GM12878 (cell line): ENCODE measurements around the gene AMPD2. TPM values are rescaled to one million over a fixed set of nuclear protein-coding genes. Genes with fewer than 3 reads are reported as not detected.

Source experiments
- ATAC-seq: fragments of 200-7000 bp; cut with Tn5 transposase; 3 replicates; pipeline ENCODE4 v1.9.1; 2020; ENCODE audit warnings: mild to moderate bottlenecking, moderate library complexity
- BruUV-seq: library from RNA; stranded (reverse); fragments of 400-500 nt; replicated peaks from 2 replicates; lab custom pipeline; 2021; lab: Mats Ljungman, UMichigan
- CTCF ChIA-PET: fragments of 300-600 bp; sonication (Branson Sonifier 250); formaldehyde crosslinking; extraction: SDS; loops from one replicate; lab custom pipeline; 2021; ENCODE audit warnings: inconsistent platforms; lab: Yijun Ruan, JAX
- POLR2A ChIA-PET: fragments of 350-600 bp; formaldehyde crosslinking; extraction: SDS; loops from one replicate; lab custom pipeline; 2021; ENCODE audit warnings: inconsistent platforms; lab: Charles Lee
- RAD21 ChIA-PET: fragments of 300-600 bp; sonication (Branson Sonifier 250); formaldehyde crosslinking; loops from one replicate; lab custom pipeline; 2023; ENCODE audit warnings: antibody characterized with exemption; ENCODE audit not compliant: unreplicated experiment; lab: Charles Lee
- SMC1A ChIA-PET: fragments of 300-600 bp; sonication (Branson Sonifier 250); formaldehyde crosslinking; loops from one replicate; lab custom pipeline; 2023; ENCODE audit not compliant: unreplicated experiment, uncharacterized antibody; lab: Charles Lee
- DNase-seq: peaks from one replicate; pipeline ENCODE4 v3.0.0-alpha.2; 2011; ENCODE audit warnings: low read depth, low spot score
- FAIRE-seq: peaks from 3 replicates; lab custom pipeline; 2011; peaks lifted over from hg19 to GRCh38; lab: Jason Lieb, UNC
- H2AFZ ChIP-seq: 2 replicates; pipeline ENCODE4 v1.6.0; 2011; ENCODE audit warnings: low read depth, low read length, control low read depth; ENCODE audit not compliant: control insufficient read depth
- H3K27ac ChIP-seq: 2 replicates; pipeline ENCODE4 v1.5.1; 2011; ENCODE audit warnings: control low read depth; ENCODE audit not compliant: control insufficient read depth, insufficient read depth
- H3K27me3 ChIP-seq, 2 experiments: replicated peaks in 1 of 2; 2 replicates each; pipeline versions ENCODE4 v1.6.0 to v1.6.1; 2011; ENCODE audit warnings: low read length in 1 of 2; ENCODE audit not compliant: control insufficient read depth in 2 of 2, insufficient read depth in 2 of 2
- H3K36me3 ChIP-seq, 2 experiments: 2 replicates each; pipeline ENCODE4 v1.5.1; 2011; ENCODE audit warnings: low read length in 1 of 2; ENCODE audit not compliant: control insufficient read depth in 2 of 2, insufficient read depth in 2 of 2
- H3K4me1 ChIP-seq: 2 replicates; pipeline ENCODE4 v1.6.1; 2011; ENCODE audit warnings: mild to moderate bottlenecking, low read length, moderate library complexity, mixed read lengths; ENCODE audit not compliant: control insufficient read depth, insufficient read depth
- H3K4me2 ChIP-seq: 2 replicates; pipeline ENCODE4 v1.6.0; 2011; ENCODE audit warnings: control low read depth; ENCODE audit not compliant: control insufficient read depth, insufficient read depth
- H3K4me3 ChIP-seq: fragments of 200-600 bp; sonication (generic); 2 replicates; pipeline ENCODE4 v1.5.1; 2016
- H3K79me2 ChIP-seq: 2 replicates; pipeline ENCODE4 v1.6.0; 2011; ENCODE audit warnings: low read length; ENCODE audit not compliant: control insufficient read depth, insufficient read depth
- H3K9ac ChIP-seq: 2 replicates; pipeline ENCODE4 v1.8.0; 2011; ENCODE audit warnings: low read length, control low read depth, mixed read lengths; ENCODE audit not compliant: control insufficient read depth, insufficient read depth
- H3K9me3 ChIP-seq: replicated peaks from 3 replicates; pipeline ENCODE4 v1.5.1; 2011; ENCODE audit warnings: mild to moderate bottlenecking, low read length; ENCODE audit not compliant: control insufficient read depth, insufficient read depth
- H4K20me1 ChIP-seq: 2 replicates; pipeline ENCODE4 v1.6.0; 2011; ENCODE audit not compliant: control insufficient read depth, insufficient read depth
- ATF2 ChIP-seq: IDR thresholded peaks from 2 replicates; pipeline ENCODE4 v1.6.1; 2012; ENCODE audit warnings: low read length, inconsistent platforms
- BMI1 ChIP-seq: fragments of 450-650 bp; IDR thresholded peaks from 2 replicates; pipeline ENCODE4 v1.6.1; 2016; ENCODE audit warnings: mild to moderate bottlenecking, moderate library complexity, borderline replicate concordance
- FOS ChIP-seq: IDR thresholded peaks from 3 replicates; pipeline ENCODE4 v1.6.1; 2011; ENCODE audit warnings: borderline replicate concordance; ENCODE audit not compliant: insufficient read length; ENCODE audit errors: extremely low read depth
- IKZF1 ChIP-seq: fragments of 450-650 bp; conservative IDR thresholded peaks from 2 replicates; pipeline ENCODE4 v1.6.1; 2017; ENCODE audit warnings: antibody characterized with exemption, mild to moderate bottlenecking
- KAT2A ChIP-seq: conservative IDR thresholded peaks from 2 replicates; pipeline ENCODE4 v1.6.1; 2011; ENCODE audit warnings: low read depth, low read length; ENCODE audit not compliant: control insufficient read depth
- KDM1A ChIP-seq: fragments of 200-600 bp; sonication (generic); IDR thresholded peaks from 2 replicates; pipeline ENCODE4 v1.6.1; 2016; ENCODE audit warnings: borderline replicate concordance
- MEF2B ChIP-seq: fragments of 450-650 bp; IDR thresholded peaks from 2 replicates; pipeline ENCODE4 v1.6.1; 2018; ENCODE audit warnings: mild to moderate bottlenecking, moderate library complexity; ENCODE audit not compliant: partially characterized antibody, poor library complexity, severe bottlenecking
- MYB ChIP-seq: fragments of 150-350 bp; IDR thresholded peaks from 2 replicates; pipeline ENCODE4 v1.6.1; 2014; ENCODE audit warnings: mild to moderate bottlenecking, low read depth, low read length, borderline replicate concordance
- PAX8 ChIP-seq: fragments of 450-650 bp; IDR thresholded peaks from 2 replicates; pipeline ENCODE4 v1.6.1; 2017; ENCODE audit warnings: mild to moderate bottlenecking, moderate library complexity
- RCOR1 ChIP-seq: conservative IDR thresholded peaks from 2 replicates; pipeline ENCODE4 v1.6.1; 2012; ENCODE audit warnings: low read depth, low read length, improper control_type of control experiment
- SREBF2 ChIP-seq: IDR thresholded peaks from 2 replicates; pipeline ENCODE4 v1.6.1; 2012; ENCODE audit warnings: mild to moderate bottlenecking, low read length
- TCF12 ChIP-seq: IDR thresholded peaks from 2 replicates; pipeline ENCODE4 v1.6.1; 2011; ENCODE audit warnings: low read depth, mild to moderate bottlenecking, low read length
- WGBS: methylation state at CpG from one replicate; pipeline ENCODE4 v1.1.6; 2016; ENCODE audit warnings: low lambda C conversion rate; ENCODE audit not compliant: insufficient replicate concordance, insufficient coverage; ENCODE audit errors: missing lambda C conversion rate; 5-methylcytosine and 5-hydroxymethylcytosine counted together
- in situ Hi-C: fragments of 300-500 bp; cut with MboI; formaldehyde crosslinking; loops from 9 replicates; pipeline ENCODE4 v1.14.3; 2018; ENCODE audit warnings: mixed read lengths
- intact Hi-C: fragments of 100-400 bp; cut with micrococcal nuclease; formaldehyde crosslinking; loops from one replicate; pipeline ENCODE4 v1.14.2; 2022; ENCODE audit not compliant: unreplicated experiment
- polyA plus RNA-seq, 11 experiments: library from polyadenylated mRNA; depleted of rRNA in 4 of 11; unstranded in 6 of 11; stranded (reverse) in 5 of 11; fragments of >200 nt; fragmentation: Nextera tagmentation in 4 of 11; fragmentation: Illumina TruSeq in 1 of 11; extraction: Ambion mirVana in 4 of 11; extraction: Trizol in 1 of 11; gene quantifications; 1 replicate in 1 of 11; 2 replicates in 10 of 11; pipeline versions ENCODE4 v1.2.1 to v1.2.3, GENCODE V29; 2011 to 2016; ENCODE audit warnings: inconsistent platforms in 2 of 11, missing spikeins in 2 of 11, low read depth in 1 of 11
- total RNA-seq, 4 experiments: library from RNA; depleted of rRNA in 3 of 4; stranded (reverse); fragments of >200 nt in 3 of 4; fragmentation: Illumina TruSeq in 1 of 4; extraction: Trizol in 1 of 4; gene quantifications; 2 replicates each; pipeline versions ENCODE4 v1.2.1 to v1.2.3, GENCODE V29; 2013 to 2021
- TF ChIP-seq, protein P1 (sequence below): fragments of 450-650 bp; IDR thresholded peaks from 2 replicates; pipeline ENCODE4 v1.6.1; 2018; ENCODE audit warnings: borderline replicate concordance, mild to moderate bottlenecking; ENCODE audit not compliant: partially characterized antibody
- TF ChIP-seq, protein P2 (sequence below): fragments of 450-650 bp; formaldehyde crosslinking; IDR thresholded peaks from 2 replicates; pipeline ENCODE4 v1.5.0; 2022; ENCODE audit warnings: mild to moderate bottlenecking, missing genetic modification characterization

AMPD2 gene
- total and polyA plus RNA-seq, 10 of the 15 experiments (the other 5 are each of a cell fraction or from before 2014, with no cell fraction given) = 2.0 to 75.9 (median 31.3) TPM

DNA sequence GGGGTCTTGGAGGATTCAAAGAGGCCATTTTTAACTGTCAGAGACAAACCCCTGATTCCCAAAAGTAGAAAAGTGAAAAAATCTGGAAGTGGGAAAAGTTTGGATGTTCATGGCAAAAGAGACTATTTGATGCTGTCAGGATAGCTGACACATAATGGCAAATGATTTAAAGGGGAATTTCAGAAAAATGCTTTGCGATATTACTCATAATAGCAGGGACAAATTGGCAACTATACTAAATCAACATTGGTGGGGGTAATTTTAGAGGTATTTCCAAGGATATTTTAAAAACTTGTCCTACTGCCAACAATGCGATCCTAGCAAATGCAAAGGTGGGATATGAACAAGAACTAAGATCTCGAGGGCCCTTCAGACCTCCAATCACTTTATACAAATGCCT, 31.0 kb downstream of the AMPD2 start:
- Histone ChIP-seq H3K27ac (no peak overlapping the region), H3K4me3 (no peak overlapping the region), H3K9me3 (no peaks in the 10 kb centered on the region), H3K79me2 (no peaks in the 10 kb centered on the region), H3K4me1 (0 out of 2 replicates have a peak, but pooled peaks cover 4% of the 10 kb centered on the region), H3K9ac (no peak overlapping the region), H2AFZ (no peak overlapping the region), H3K4me2 (no peak overlapping the region), H3K36me3 (no peaks in the 10 kb centered on the region), H3K27me3 (no peaks in the 10 kb centered on the region), H4K20me1 (no peaks in the 10 kb centered on the region)
- RAD21 ChIA-PET = interaction anchor here (0.7 to 4.9 kb wide), 4 partner anchors 10 to 334 kb away, joined by 3 to 48 read pairs (median 24); partner anchors contain the start of gene AHCYL1
- POLR2A ChIA-PET = interaction anchor here (1.4 to 2.0 kb wide), 2 partner anchors 10 to 37 kb away, joined by 7 to 11 read pairs; partner anchors contain the start of gene GSTM1
- intact Hi-C loops = no loop called here
- FAIRE-seq (no peak), DNase-seq (no peak), ATAC-seq (no peak)
- BruUV-seq = no TSS peak
- CTCF ChIA-PET = interaction anchor here (0.7 to 10.8 kb wide), 16 partner anchors 8 to 361 kb away, joined by 3 to 299 read pairs (median 4); partner anchors contain the start of genes AHCYL1, GNAI3 and GSTM1
- SMC1A ChIA-PET = interaction anchor here (1.0 to 5.6 kb wide), 9 partner anchors 10 to 334 kb away, joined by 3 to 63 read pairs (median 5); partner anchors contain the start of genes AHCYL1 and GNAI3
- in situ Hi-C loops = no loop called here
- 43% methylated on average over 3 of the region's 3 CpGs for WGBS
- TF ChIP-seq, protein P1, sequence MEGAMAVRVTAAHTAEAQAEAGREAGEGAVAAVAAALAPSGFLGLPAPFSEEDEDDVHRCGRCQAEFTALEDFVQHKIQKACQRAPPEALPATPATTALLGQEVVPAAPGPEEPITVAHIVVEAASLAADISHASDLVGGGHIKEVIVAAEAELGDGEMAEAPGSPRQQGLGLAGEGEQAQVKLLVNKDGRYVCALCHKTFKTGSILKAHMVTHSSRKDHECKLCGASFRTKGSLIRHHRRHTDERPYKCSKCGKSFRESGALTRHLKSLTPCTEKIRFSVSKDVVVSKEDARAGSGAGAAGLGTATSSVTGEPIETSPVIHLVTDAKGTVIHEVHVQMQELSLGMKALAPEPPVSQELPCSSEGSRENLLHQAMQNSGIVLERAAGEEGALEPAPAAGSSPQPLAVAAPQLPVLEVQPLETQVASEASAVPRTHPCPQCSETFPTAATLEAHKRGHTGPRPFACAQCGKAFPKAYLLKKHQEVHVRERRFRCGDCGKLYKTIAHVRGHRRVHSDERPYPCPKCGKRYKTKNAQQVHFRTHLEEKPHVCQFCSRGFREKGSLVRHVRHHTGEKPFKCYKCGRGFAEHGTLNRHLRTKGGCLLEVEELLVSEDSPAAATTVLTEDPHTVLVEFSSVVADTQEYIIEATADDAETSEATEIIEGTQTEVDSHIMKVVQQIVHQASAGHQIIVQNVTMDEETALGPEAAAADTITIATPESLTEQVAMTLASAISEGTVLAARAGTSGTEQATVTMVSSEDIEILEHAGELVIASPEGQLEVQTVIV = no peak
- TF ChIP-seq IKZF1 (no peak), MEF2B (no peak), TCF12 (no peak), ATF2 (no peak), KAT2A (no peak), BMI1 (no peak), FOS (no peak), PAX8 (no peak), MYB (no peak), RCOR1 (no peak), KDM1A (no peak), SREBF2 (no peak)
- TF ChIP-seq, protein P2, sequence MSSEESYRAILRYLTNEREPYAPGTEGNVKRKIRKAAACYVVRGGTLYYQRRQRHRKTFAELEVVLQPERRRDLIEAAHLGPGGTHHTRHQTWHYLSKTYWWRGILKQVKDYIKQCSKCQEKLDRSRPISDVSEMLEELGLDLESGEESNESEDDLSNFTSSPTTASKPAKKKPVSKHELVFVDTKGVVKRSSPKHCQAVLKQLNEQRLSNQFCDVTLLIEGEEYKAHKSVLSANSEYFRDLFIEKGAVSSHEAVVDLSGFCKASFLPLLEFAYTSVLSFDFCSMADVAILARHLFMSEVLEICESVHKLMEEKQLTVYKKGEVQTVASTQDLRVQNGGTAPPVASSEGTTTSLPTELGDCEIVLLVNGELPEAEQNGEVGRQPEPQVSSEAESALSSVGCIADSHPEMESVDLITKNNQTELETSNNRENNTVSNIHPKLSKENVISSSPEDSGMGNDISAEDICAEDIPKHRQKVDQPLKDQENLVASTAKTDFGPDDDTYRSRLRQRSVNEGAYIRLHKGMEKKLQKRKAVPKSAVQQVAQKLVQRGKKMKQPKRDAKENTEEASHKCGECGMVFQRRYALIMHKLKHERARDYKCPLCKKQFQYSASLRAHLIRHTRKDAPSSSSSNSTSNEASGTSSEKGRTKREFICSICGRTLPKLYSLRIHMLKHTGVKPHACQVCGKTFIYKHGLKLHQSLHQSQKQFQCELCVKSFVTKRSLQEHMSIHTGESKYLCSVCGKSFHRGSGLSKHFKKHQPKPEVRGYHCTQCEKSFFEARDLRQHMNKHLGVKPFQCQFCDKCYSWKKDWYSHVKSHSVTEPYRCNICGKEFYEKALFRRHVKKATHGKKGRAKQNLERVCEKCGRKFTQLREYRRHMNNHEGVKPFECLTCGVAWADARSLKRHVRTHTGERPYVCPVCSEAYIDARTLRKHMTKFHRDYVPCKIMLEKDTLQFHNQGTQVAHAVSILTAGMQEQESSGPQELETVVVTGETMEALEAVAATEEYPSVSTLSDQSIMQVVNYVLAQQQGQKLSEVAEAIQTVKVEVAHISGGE (CRISPR knock-in tag) = no peak
